Stimulated activated CD4-positive, alpha-beta T cell treated with anti-CD3 and anti-CD28 coated beads, Interleukin-12 subunit alpha, Interleukin-12 subunit beta, amount 100 ng/mL, for 4 hours (primary cell): ENCODE measurements around the gene ZBTB24.
A peak's percentile ranks its signal among the peaks of the same experiment; 100 is the strongest.
"Not testable (repeated sequence)": the region's sequence is repeated elsewhere in the genome, so short reads cannot be mapped to it uniquely, and the experiment has no call there.

Experiments
- DNase-seq: peaks from one replicate; pipeline ENCODE4 v3.0.0-alpha.2; 2020

Gene ZBTB24

GRCh38 chr6:109467696-109468095 lies 15.3 kb downstream of the ZBTB24 start:
- no peak for DNase-seq

- no peak for DNase-seq
These were observed 16.7 kb downstream of the ZBTB24 start for GRCh38 chr6:109466212-109466923.

GRCh38 chr6:109465772-109466171 lies 17.2 kb downstream of the ZBTB24 start:
- DNase-seq: no peak

- no peak for DNase-seq
These were observed 21.1 kb downstream of the ZBTB24 start for GRCh38 chr6:109461733-109462526.

- not testable (repeated sequence) for DNase-seq
These were observed 21.8 kb downstream of the ZBTB24 start for GRCh38 chr6:109461205-109461604.

GRCh38 chr6:109460161-109460829 lies 22.7 kb downstream of the ZBTB24 start:
- no peak for DNase-seq

GRCh38 chr6:109458774-109459531 lies 24.1 kb downstream of the ZBTB24 start:
- DNase-seq: no peak

GRCh38 chr6:109457562-109457996 lies 25.4 kb downstream of the ZBTB24 start:
- no peak for DNase-seq

- DNase-seq: no peak
These were observed 26.1 kb downstream of the ZBTB24 start for GRCh38 chr6:109456710-109457561.

- no peak for DNase-seq
These were observed 26.9 kb downstream of the ZBTB24 start for GRCh38 chr6:109456111-109456583.

- DNase-seq: peak; percentile 47
These were observed 27.4 kb downstream of the ZBTB24 start, which contains the start of gene MICAL1 for GRCh38 chr6:109455437-109456110. MICAL1 (minus strand) TSS chr6:109455772; CDS start chr6:109454196, 1,576 bp downstream.

- peak; percentile 46 for DNase-seq
These were observed 28.3 kb downstream of the ZBTB24 start for GRCh38 chr6:109454496-109455436.

GRCh38 chr6:109453594-109454495 lies 29.2 kb downstream of the ZBTB24 start:
- no peak for DNase-seq

- DNase-seq: no peak
These were observed 29.9 kb downstream of the ZBTB24 start for GRCh38 chr6:109453156-109453555.

GRCh38 chr6:109452181-109452580 lies 30.8 kb downstream of the ZBTB24 start:
- no peak for DNase-seq

GRCh38 chr6:109451376-109451775 lies 31.6 kb downstream of the ZBTB24 start:
- DNase-seq: no peak

GRCh38 chr6:109450801-109451200 lies 32.2 kb downstream of the ZBTB24 start:
- DNase-seq: no peak

- no peak for DNase-seq
These were observed 33.0 kb downstream of the ZBTB24 start for GRCh38 chr6:109449795-109450673.
